ENCODE measurements around the gene PP2D1.

GRCh38 chr3:19959505-19959904 lies 52.6 kb downstream of the PP2D1 start:
- TF ChIP-seq CTCF (IDR thresholded peaks at IDR 0.05) (no peak), TCF7L2 (IDR thresholded peaks at IDR 0.05; ENCODE audit: low read depth, low read length) (no peak), REST (IDR thresholded peaks at IDR 0.05; ENCODE audit: insufficient read depth in 1 of 2, low read depth in 2 of 2, low read length in 1 of 2) (no peak), POLR2AphosphoS5 (IDR thresholded peaks at IDR 0.05; ENCODE audit: low read depth, low read length) (no peak), SIN3A (IDR thresholded peaks at IDR 0.05; ENCODE audit: borderline replicate concordance, insufficient read depth, low read depth, low read length) (no peak)
